Renal cortex interstitium (tissue), 11 donors: ENCODE results near the gene EXTL2. TPM values are rescaled to one million over a fixed set of nuclear protein-coding genes. Genes with fewer than 3 reads are reported as not detected.
"Not testable (repeated sequence)": the region's sequence is repeated elsewhere in the genome, so short reads cannot be mapped to it uniquely, and the experiment has no call there.

Experiments used
- DNase-seq, 11 donors: peaks; one replicate each; pipeline ENCODE4 v3.0.0-alpha.2; 2013; ENCODE audit warnings: low read depth in 9 of 11, low spot score in 4 of 11; ENCODE audit errors: extremely low read depth in 1 of 11
- polyA plus RNA-seq, 3 donors: library from polyadenylated mRNA; unstranded; fragments of 120-200 nt; gene quantifications; one replicate each; pipeline ENCODE4 v1.2.1, GENCODE V29; 2013; ENCODE audit not compliant: insufficient read length in 3 of 3

Gene EXTL2
- polyA plus RNA-seq, 3 donors: 56.0 to 68.1 (median 64.5) TPM

DNA sequence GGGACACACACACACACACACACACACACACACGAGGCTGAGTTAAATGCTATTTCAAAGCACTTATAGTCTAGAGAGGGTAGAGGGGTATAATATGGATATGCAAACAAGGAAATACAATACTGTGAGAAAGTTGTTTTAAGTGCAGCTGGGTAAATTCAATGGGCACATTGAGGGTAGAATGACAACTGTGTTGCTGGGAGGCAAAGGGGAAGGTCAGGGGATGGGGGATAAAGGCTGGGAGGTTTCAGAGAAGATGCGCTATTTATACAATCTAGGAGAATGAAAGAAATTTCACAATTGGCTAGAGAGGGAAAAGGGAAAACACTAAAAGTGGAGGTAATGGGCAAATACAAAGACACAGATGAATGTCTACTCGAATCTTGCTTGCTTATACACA, 19.4 kb downstream of the EXTL2 start:
- no peak for DNase-seq

DNA sequence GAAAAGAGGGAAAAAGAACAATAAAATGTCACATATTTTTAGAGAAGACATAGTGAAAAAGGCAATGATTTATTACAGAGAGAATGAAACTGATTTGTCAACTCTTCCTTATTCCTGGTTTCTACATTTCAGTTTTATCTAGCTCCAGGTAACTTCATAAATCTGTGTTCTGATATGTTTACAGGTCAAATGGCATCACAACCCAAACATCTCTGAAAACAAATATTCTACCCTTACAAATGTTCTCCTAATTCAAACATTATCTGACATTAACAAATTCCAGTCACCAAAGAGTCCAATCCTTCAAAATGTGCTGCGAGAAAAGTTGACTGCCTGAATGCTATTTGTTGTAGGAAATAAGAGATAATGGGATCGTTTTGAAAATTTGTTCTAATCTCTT, 20.2 kb downstream of the EXTL2 start:
- no peak for DNase-seq

DNA sequence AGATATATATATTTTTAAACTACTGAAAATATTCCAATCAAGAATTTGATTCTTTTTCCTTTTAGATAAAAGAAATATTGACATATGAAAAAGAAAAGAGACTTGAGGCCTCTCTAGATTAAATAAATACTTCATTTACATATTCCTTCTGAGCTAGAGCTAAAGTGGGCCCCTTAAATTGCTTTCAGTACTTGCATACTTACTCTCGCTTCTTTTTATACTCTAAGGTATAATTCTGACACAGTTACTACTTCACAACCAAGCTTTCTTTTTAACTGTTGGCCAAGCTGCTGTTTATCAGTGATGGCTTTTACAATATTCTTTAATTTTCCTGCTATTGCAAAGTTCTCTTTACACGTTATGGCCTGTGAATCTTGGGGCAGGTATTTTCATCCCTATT, 24.6 kb downstream of the EXTL2 start:
- DNase-seq: no peak

DNA sequence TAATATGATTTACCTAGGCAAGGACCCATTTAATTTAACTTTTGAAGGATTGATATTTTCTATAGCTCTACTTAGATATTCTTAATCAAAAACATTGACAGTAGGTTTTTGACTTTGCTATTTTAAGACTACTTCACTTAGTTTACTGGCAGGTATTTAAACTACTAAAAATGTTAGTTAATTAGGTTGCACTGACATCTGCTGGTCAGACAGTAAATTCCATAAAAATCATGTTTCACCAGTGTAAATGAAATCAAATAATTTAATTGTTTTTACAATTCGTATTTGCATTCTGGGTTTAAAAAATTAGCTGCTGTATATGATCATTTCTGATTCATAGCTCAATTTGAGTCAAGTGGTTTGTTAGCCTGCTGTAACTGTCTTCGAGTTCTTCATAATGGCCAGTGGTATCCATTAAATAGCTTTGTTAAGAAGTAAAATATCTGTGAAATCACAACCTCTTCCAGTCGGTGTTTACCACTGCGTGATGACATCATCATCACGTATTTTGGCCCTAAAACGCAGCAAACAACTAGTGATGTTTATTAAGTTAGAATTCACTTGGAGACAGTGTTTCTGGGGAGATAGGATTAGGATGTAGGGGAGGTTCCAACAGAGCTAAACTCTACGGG, 26.2 kb downstream of the EXTL2 start:
- DNase-seq: peak in 8 of 11 donors; percentile 15 to 45 (median 22)

DNA sequence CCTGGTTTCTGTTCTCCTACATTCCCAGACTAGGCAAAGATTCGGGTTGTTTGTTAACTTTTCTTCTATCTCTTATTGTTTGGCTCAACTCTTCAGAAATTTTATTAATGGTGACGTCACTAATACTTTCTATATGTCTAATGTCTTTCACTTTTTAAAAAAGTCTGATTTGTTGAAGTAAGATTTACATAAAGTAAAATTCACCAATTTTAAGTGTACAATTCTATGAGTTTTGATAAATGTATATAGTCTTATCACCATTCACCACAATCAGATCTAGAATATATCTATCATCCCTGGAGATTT, 27.8 kb downstream of the EXTL2 start:
- no peak for DNase-seq

DNA sequence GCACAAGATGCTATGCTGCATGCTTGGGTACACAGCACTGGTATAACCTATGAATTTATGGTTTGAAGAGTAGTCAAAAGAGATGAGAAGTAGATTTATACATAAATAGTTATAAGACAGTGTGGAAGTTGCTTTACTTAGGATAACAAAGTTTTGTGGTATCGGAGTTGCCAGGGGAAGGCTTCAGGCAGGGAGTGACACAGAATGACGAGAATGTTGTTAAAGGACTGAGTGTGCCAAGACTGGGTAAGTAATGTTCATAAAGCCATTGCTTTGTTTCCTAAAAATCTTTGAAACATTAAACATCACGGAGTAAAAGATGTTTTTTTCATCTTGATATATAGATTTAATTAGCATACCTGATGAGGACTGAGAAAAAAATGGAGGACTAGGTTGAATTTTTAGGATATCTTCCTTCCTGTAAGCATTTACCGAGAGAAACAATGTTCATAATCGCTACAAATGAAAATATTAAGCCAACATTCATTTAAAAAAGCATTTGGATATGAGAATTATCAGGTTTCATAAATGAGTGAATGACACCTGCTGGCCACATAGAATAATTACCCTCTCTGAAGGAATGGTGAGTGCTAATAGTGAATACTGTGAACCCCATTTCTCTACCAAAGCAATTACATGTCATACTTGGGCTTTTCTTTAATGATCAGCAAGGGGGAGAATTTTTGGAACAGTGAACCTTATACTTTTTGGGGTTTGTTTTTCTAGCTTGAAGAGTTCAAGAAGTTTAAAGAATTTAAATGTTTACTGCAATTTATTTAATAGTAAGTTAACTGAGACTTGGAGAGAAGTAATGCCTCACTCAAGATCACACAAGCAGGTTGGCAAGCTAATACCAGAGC, 28.4 kb downstream of the EXTL2 start:
- peak in 5 of 11 donors; percentile 10 to 37 (median 29) for DNase-seq

DNA sequence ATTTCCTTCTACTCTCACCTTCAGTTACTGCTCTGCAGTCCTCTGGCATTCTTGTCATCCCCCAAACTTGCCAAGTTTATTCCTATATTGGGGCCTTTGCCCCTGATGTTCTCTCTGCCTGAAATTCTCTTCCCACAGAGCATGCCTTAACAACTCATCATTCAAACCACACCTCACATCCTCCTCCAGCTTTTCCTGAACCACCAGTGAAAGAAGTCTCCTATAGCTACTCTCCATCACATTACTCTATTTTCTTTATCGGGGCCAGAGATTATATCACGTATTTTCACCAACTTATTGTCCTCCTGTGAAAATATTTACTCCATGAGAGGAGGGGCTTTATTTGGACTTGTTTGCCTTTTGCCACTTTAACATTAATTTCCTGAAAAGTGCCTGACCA, 32.1 kb downstream of the EXTL2 start:
- no peak for DNase-seq

DNA sequence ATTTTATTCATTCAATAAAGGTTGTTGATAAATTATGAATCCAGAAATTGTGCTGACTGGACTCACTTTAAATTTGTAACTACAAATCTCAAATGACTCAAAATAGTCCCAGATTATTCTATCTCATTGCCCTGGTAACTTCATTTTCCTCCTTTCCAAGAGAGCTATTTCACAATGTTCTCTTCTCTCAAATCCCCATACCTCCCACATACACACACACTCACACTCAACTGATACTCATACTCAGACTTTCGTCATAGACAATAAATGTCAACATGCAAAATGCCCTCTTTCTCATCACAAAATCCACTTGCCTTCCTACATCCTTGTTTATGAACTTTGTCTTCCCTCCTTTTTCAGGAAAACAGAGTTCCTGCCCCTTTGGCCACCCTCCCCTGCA, 33.3 kb downstream of the EXTL2 start:
- DNase-seq: no peak

DNA sequence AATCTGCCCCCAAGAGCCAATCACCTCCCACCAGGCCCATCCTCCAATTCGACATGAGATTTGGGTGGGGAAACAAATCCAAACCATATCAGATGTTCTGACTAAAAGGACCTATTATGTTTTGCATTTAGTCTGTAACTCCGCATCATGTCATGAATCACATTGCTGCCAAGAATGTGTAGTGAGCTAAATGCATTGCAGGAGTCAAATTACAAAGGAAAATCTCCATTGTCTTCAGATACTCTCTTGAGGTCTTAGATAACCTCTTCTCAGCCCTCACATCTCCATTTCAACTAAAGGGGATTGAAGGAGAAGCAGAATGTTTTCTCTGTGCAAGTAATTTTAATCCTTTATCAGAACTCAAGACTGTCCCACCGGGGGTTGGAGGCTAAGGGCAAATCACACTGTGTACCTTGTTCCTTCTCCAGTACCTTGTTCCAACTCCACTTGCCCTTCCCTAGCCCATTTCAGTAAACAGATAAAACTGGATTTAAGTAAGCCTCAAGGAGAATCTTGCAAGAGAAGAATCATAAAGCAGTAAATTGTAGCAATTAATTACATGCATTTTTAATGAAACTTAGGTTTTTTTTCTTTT, 34.1 kb downstream of the EXTL2 start:
- peak in 1 of 11 donors; percentile 15 for DNase-seq

DNA sequence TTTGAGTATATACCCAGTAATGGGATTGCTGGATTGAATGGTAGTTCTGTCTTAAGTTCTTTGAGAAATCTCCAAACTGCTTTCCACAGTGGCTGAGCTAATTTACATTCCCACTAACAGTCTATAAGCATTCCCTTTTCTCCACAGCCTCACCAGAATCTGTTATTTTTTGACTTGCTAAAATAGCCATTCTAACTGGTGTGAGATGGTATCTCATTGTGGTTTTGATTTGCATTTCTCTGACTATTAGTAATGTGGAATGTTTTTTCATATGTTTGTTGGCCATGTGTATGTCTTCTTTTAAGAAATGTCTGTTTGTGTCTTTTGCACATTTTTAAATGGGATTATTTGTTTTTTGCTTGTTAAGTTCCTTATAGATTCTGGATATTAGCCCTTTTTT, 39.5 kb downstream of the EXTL2 start:
- not testable (repeated sequence) for DNase-seq

DNA sequence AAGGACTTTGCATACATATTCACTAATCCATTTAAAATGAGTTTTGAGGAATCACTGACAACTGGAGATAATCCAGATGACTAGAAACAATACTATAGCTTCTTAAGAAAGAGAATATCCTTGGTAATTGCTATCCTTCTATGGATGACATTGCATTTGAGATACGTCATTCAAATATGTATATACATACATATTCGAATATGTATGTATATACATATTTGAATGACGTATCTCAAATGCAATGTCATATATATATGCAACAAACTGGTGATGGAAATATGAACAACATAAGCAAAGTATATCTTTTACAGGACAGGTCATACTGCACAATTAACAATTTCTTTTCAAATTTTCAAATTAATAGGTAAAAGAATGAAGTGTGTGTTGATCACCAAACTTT, 41.7 kb downstream of the EXTL2 start:
- DNase-seq: no peak

DNA sequence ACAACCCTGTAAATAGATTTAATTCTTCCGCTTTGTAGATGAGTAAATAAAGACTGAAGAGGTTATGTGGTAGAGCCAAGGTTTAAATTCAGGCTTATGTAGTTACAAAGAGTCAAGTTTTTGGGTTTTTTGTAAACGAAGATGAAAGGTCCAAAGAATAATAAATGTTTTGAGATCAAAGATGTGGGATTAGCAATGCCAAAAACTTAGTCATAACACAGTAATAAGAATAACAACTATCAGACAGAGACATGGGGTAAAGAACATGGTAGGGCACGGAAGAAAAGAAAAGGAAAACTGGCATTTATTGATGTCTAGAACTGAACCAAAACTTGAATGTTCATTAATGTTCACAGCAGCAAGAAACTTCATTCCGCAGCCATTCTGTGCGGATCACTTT, 42.9 kb downstream of the EXTL2 start:
- DNase-seq: no peak

DNA sequence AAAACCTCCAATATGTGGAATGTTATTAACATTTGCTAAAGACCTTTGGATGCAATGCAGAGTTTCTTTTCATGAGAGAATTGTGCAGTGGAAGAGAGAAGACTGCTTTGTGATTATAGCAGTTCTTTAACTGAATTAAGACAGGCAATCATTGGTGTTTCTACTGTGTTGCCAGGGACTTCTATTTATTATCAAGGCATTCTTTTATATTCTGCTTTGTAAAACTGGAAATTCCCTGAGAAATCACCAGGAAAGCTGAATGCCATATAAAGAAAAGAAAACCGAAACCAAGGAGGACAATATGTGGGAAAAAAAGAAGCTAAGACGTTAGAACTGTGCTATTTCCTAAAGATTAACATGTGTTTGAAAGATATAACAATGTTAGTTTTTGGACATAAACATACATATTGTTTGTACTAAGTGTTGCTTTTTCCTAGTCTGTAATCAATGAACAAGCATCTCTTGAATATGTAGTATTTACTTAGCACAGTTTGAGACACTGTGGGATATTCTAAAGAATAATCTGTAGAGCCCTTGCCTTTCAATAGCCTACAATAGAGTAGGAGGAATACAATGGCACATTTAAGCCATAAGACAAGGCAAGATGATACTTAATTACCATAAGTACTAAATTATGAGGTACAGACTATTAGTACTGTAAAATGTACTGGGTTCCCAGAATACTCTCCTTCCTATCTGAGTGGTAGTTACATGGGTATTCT, 47.1 kb downstream of the EXTL2 start:
- DNase-seq: no peak

DNA sequence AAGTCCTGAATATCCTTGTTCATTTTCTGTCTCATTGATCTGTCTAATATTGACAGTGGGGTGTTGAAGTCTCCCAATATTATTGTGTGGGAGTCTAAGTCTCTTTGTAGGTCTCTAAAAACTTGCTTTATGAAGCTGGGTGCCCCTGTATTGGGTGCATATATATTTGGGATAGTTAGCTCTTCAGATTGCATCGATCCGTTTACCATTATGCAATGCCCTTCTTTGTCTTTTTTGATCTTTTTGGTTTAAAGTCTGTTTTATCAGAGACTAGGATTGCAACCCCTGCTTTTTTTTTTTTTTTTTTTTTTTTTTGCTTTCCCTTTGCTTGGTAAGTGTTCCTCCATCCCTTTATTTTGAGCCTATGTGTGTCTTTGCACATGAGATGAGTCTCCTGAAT, 51.5 kb downstream of the EXTL2 start:
- DNase-seq: not testable (repeated sequence)

DNA sequence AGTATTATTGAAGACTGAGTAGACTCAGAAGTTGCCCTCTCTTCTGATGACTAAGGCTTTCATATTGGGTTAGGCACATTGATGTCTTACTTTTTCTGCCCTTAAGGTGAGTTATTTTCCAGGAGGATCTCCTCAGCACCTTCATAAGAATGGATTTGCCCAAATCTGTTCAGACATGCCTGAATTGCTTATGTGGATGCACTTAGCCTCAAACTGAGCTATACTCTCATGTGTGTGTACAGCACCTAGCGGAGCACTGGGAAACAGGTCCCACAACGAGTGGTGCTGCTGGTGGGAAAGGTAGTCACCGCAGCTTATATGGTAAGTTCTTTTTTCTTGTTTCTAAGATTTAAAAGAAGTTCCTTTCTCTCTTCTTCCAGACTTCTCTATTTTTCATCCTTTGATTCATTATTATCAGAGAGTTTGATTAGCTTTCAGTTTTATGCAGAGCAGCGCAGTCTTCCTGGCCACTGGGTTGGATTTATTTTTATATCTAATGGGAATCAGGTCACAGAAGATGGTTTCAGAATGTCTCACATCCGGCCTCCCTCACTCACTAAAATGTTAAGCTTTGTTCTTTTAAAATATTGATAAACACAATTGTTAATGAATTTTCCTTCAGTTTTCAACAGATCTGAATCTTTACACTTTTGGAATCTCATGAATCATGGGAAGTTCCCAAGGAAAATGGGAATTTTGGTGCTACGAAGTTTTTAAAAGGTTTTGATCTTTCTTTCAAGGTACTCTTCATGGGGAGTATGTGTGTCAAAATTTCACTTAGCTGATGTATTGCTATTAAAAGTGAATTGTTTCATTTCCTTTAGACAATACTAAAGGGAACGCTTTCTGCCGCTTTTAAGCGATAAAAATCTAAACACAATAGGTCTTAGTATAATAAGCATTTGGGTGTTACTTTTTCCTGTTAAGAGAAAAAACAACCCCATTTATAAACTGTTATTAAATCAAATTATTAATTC, 58.5 kb downstream of the EXTL2 start:
- DNase-seq: no peak

DNA sequence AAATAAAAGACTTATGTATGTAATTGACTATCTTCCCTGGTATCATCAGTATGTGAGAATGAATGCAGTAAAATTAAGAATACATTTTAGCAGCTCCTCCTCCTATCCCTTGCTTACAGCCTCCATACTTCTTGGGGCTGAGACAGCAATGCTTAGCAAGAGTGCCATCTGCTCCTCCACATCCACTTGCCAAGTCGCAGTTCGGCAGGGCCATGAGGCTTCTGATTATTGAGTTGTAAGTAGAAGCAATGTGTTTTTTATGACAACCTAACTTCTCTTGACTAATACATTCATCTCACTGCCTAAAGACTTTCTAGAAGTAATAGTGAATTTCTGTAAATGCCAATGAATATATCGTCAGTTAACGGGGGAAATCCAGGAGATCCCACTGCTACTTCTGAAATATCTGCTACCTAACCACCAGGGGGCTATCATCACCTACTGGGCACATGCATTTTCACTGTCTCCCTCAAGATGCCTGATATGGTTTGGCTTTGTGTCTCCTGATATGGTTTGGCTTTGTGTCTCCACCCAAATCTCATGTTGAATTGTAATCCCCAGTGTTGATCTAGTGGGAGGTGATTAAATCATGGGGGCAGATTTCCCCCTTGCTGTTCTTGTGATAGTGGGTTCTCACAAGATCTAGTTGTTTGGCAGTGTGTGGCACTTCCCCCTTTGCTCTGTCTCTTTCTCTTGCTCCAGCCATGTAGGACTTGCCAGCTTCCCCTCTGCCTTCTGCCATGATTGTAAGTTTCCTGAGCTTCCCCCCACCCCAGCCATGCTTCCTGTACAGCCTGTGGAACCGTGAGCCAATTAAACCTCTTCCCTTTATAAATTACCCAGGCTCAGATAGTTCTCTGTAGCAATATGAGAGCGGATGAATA, 59.6 kb downstream of the EXTL2 start:
- DNase-seq: no peak

DNA sequence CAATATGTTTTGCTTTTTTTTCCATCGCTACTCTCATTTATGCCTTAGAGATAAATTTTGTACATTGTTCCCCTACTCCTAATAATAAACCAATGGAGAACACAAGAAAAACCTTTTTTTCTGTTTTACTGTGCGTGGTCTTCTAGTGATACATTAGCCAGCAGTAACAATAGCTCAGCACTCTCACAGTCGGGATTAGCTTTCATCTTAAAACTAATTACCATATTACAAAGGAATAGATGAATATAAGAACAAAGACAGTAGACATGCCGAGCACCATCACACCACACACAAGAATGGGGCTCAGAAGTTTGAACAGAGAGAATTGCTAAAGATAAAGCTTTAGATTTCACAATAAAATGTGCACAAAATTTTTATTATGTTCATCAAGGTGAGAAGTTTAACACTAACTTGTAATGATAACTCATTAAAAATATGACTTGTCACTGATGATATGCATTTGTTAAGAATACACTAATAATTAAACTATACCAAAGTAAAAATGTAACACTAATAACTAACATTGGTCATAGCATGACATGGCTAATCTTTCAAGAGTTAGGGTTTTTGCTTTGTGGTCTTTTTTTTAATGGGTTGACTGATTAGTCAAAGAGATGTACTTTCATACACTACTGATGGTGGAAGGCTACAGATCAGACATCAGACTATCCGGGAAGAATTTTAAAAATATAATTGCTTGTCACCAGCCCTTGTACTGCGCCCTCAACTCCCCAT, 61.8 kb downstream of the EXTL2 start:
- no peak for DNase-seq
